Measurements from ENCODE around the gene SLC12A7.
"Not testable (repeated sequence)": the region's sequence is repeated elsewhere in the genome, so short reads cannot be mapped to it uniquely, and the experiment has no call there.

SLC12A7 gene

DNA sequence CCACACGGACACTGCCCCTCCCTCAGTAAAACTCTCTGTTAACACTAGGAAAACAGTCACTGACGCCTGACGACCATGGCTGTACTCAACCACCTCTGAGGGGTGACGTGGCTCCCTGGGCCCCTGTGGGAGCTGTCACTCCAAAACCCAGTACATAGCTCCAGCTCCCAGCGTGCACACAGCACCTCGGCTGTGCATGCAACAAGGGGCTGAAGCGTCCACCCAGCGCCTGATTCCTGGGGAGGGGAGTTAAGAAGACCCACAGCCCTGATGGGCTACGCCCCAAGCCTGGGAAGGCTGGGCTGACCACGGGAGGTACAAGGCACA, 36.3 kb downstream of the SLC12A7 start:
- FAIRE-seq, result no peak

DNA sequence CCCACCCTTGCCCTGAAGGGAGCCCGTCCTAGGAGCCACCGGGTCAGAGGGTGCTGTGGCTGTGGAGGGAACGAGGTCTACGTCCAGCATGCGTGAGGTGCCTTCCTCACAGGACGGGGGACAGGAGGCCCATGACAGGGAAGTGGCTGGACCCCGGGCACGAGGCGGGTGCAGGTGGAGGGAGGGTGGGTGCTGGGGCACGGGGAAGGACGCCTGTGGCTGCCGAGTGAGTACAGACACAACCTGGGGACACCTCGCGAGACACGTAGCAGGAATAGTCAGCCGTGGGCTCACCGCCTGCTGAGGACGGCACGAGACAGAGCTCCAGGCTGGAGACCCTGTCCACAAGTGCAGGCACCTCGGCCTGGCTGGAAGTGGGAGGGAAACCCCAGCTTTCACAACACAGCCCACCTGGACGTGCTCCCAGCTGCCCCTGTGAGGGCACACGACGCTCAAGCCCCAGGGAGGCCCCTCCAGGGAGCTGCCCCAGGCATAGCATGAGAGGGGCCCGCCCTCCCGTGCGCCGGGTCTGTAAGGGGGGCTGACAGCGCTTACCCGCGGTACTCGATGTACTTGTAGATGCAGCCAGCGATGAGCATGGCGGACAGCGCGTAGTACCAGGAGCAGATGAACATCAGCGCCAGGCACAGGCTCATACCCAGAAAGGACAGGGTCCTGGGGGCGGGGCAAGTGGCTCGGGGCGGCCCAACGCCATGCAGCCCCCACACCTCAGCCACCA, 36.9 kb downstream of the SLC12A7 start:
- FAIRE-seq, result no peak

DNA sequence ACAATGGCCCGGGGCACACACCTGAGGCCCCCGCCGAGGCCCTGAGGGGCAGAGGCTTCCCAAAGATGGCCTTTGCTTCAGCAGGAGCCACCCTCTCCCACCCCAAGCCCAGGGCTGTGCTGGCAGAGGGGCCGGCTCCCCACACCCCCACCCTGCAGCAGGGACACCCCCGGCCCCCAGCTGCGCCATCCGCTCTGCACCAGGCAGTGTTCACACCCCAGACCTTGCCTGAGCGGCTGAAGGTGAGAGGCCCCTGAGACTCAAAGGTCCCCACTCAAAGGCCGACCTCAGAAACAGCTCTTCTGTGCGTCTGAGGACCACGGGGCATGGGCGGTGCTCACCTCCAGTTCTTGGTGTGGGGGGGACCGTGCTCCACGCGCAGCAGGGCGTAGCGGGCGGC, 37.6 kb downstream of the SLC12A7 start:
- no peak for FAIRE-seq

- no peak for FAIRE-seq
Observed at GRCh38 chr5:1073239-1074102, 38.4 kb downstream of the SLC12A7 start.

- FAIRE-seq, result no peak
Observed at GRCh38 chr5:1069720-1070088, 42.2 kb downstream of the SLC12A7 start.

DNA sequence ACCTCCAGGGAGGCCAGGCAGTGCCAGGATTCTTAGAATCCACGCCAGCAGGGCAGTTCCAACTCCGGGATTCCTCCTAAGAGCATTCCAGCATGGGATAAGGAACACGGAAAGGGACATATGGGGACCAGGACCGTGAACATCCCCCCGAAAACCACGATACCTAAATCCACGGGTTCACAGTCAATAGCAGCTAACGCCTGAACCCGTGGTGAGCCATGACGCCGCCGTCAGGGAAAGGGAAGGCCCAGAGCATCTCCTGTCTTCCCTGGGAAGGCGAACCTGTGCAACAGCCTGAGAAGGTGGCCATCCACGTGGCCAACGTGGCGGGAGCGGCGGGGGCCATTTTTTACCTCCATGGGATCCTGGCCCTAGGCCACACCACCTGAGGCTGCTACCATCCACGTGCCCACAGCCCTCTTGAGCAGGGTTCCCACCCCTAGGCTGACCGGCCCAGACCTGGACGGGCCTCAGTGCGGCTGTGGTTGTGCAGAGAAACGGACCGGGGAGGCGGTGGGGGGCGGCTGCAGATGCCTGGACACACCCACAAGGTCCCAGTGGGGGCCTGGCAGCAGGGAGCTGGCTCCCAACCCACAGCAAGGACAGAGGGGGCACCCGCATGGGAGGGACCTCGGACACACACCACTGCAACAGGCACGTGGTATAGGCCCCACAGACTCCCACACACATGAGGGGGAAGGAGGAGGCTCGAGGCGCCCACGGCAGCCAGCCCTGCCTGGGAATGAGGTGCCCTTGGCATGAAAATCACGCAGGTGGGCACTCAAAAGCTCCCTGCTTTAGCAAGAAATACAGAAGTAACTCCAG, 42.8 kb downstream of the SLC12A7 start:
- FAIRE-seq, result no peak

- FAIRE-seq, result no peak
Observed at GRCh38 chr5:1068204-1068894, 43.5 kb downstream of the SLC12A7 start.

DNA sequence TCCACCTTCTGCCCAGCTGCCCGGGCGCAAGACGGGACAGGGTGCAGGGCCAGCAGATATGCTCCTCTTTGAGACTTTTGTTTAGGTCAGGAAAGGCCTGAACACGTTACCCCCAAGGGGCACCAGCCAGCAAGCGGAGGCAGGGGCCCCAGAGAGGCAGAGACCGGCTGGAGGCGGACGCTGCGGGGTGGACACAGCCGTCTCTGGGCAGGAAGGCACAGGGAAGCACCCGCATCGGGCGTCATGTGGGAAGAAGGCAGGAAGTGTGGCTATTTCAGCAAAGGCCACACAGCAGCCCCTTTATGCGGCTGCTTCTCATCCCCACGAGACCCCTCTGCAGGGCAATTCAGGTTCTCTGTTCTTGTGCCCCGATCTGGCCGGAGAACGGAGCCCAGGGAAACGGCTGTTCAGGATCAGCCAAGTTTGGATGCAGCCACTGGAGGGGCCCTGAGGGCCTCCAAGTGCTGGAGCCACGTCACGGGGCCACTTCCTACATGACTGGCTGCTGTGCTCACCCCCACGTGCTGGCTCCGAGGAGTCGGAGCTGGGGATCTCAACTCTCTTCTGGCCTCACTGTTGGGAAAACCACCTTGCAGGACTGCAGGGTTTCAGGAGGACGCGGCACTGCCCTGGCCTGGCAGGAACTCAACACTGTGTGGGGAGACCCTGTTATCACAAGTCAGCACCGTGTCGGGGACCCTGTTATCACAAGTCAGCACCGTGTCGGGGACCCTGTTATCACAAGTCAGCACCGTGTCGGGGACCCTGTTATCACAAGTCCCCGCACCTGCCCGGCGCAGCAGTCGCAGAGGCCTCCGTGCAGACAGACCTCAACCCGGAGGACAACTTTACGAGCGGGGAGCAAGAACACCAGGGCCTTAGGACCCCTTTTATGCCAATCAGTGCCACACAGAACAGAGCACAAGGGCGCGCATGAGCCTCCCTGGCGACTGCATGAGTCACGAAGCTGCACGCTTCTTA, 44.4 kb downstream of the SLC12A7 start:
- FAIRE-seq, result no peak

GRCh38 chr5:1066676-1067075, 45.2 kb downstream of the SLC12A7 start:
- FAIRE-seq, result no peak

GRCh38 chr5:1065891-1066650, 45.8 kb downstream of the SLC12A7 start:
- no peak for FAIRE-seq

GRCh38 chr5:1065143-1065750, 46.6 kb downstream of the SLC12A7 start:
- FAIRE-seq, result no peak

DNA sequence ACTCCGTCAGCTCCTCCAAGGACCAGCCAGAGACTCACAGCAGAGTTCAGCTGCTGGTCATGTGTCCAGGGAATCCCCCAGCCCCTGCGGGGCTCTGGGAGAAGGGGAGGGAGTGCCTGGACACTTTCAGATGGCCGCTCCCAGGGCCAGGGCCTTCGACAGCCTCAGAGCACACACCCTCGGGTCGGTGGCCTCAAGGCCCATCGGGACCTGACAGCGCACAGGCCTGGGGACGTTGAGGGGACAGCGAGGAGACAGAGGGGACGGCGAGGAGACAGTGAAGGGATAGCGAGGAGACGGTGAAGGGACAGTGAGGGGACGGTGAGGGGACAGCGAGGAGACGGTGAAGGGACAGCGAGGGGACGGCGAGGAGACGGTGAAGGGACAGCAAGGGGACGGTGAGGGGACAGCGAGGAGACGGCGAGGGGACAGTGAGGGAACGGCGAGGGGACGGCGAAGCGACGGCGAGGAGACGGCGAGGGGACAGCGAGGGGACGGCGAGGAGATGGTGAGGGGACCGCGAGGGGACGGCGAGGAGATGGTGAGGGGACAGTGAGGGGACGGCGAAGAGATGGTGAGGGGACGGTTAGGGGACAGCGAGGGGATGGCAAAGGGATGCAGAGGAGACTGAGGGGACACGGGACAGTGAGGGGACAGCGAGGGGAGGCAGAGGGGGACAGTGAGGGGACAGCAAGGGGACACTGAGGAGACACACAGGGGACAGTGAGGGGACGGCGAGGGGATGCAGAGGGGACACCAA, 47.3 kb downstream of the SLC12A7 start:
- FAIRE-seq, result no peak

DNA sequence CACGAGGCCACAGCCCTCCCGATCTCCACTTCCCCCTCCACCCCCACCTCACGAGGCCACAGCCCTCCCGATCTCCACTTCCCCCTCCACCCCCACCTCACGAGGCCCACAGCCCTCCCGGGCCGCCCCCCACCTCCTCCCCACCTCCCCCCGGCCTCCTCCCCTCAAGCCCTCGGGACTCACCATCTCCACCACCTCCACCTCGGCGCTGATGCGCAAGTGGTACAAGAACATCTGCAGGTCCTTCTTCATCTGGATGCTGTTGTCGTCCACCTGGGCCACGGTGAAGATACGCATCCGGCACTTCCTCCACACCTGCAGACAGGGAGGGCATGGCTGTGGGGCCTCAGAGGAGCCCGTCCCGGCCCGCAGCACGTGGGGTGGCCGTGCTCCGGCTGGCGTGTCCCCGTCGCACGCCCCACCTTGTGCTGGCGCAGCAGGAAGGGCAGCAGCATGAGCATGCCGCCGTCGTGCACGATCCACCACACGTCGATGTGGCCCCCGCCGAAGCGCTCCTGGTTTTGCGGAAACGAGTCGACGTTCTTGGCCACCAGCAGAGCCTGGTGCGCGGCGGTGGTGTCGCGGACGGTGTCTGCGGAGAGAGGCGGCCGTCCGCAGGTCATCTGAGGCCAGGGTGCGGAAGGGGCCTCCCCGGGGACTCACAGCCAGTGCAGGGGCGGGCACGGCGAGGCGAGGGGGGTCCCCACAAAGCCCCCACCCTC, 48.0 kb downstream of the SLC12A7 start:
- no peak for FAIRE-seq

GRCh38 chr5:1062761-1063568, 48.9 kb downstream of the SLC12A7 start:
- no peak for FAIRE-seq

GRCh38 chr5:1061916-1062315, 49.9 kb downstream of the SLC12A7 start:
- no peak for FAIRE-seq

- FAIRE-seq, result not testable (repeated sequence)
Observed at GRCh38 chr5:1061292-1061691, 50.6 kb downstream of the SLC12A7 start.

GRCh38 chr5:1060535-1060981, 51.3 kb downstream of the SLC12A7 start:
- no peak for FAIRE-seq

DNA sequence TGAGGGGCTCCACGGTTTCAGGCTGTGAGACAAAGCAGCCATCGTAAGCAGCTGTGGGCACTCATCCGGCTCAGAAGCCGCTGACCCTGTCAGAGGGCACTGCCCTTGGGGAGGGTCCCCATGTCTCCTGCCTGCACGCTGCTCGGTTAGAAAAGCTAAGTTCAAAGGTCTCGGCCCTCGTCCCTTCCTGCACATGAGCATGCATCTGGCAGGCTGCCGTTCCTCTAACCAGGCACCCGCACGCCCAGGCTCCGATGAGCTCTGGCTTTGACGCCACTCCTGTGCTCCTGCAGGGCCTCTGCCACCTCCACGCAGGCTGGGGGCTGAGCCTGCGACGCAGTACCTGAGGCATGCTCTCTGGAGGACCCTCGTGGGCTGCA, 52.0 kb downstream of the SLC12A7 start:
- no peak for FAIRE-seq
